SK-N-SH (cell line): ENCODE data around the gene CIAO3. TPM values are rescaled to one million over a fixed set of nuclear protein-coding genes. Genes with fewer than 3 reads are reported as not detected.

Source experiments
- CTCF ChIA-PET: fragments of 300-600, 350-600 bp; formaldehyde crosslinking; extraction: SDS; loops from one replicate; lab custom pipeline; 2021; lab: Yijun Ruan, JAX
- POLR2A ChIA-PET: fragments of 350-600 bp; sonication (Branson Sonifier 250); formaldehyde crosslinking; extraction: SDS; loops from one replicate; lab custom pipeline; 2020; ENCODE audit warnings: antibody characterized with exemption, inconsistent platforms; lab: Yijun Ruan, JAX
- DNase-seq: peaks from one replicate; pipeline ENCODE4 v3.0.0; 2012
- H2AFZ ChIP-seq: fragments of 200-600 bp; sonication (generic); 2 replicates; pipeline ENCODE4 v1.8.1; 2016; ENCODE audit warnings: antibody characterized with exemption, mild to moderate bottlenecking, low read depth
- H3F3A ChIP-seq: fragments of 200-600 bp; sonication (generic); replicated peaks from 2 replicates; pipeline ENCODE3; 2016; ENCODE audit warnings: antibody characterized with exemption, mild to moderate bottlenecking; ENCODE audit not compliant: insufficient read depth
- H3K27ac ChIP-seq, 2 experiments: fragments of 200-500 bp in 1 of 2; fragments of 200-600 bp in 1 of 2; sonication (Bioruptor generic) in 1 of 2; sonication (generic), shearing (Covaris generic) in 1 of 2; 2 replicates each; pipeline versions ENCODE4 v1.5.1 to v1.6.1; 2014 to 2016; ENCODE audit warnings: low read depth in 2 of 2, inconsistent platforms in 1 of 2, low read length in 1 of 2, mild to moderate bottlenecking in 1 of 2, mixed read lengths in 1 of 2
- H3K27me3 ChIP-seq: fragments of 200-600 bp; sonication (generic), shearing (Covaris generic); 2 replicates; pipeline ENCODE4 v1.6.1; 2016; ENCODE audit warnings: mixed run types; ENCODE audit not compliant: insufficient read depth
- H3K36me3 ChIP-seq, 2 experiments: fragments of 200-500 bp in 1 of 2; fragments of 200-600 bp in 1 of 2; sonication (Bioruptor generic) in 1 of 2; sonication (generic) in 1 of 2; replicated peaks in 1 of 2; 2 replicates each; pipeline versions ENCODE3 to v1.5.1; 2014 to 2016; ENCODE audit warnings: low read length in 1 of 2, mild to moderate bottlenecking in 1 of 2; ENCODE audit not compliant: insufficient read depth in 2 of 2, control insufficient read depth in 1 of 2
- H3K4me1 ChIP-seq, 2 experiments: fragments of 200-500 bp in 1 of 2; fragments of 200-600 bp in 1 of 2; sonication (Bioruptor generic) in 1 of 2; sonication (generic), shearing (Covaris generic) in 1 of 2; 2 replicates each; pipeline versions ENCODE4 v1.5.1 to v1.6.1; 2014 to 2016; ENCODE audit warnings: low read depth in 1 of 2, low read length in 1 of 2, mixed run types in 1 of 2; ENCODE audit not compliant: insufficient read depth in 2 of 2, control insufficient read depth in 1 of 2
- H3K4me2 ChIP-seq: fragments of 200-600 bp; sonication (generic), shearing (Covaris generic); 2 replicates; pipeline ENCODE4 v1.6.1; 2017; ENCODE audit warnings: mixed run types
- H3K4me3 ChIP-seq, 2 experiments: fragments of 200-500 bp in 1 of 2; fragments of 200-600 bp in 1 of 2; sonication (Bioruptor generic) in 1 of 2; sonication (generic), shearing (Covaris generic) in 1 of 2; 2 replicates each; pipeline versions ENCODE4 v1.5.1 to v1.8.1; 2014 to 2016; ENCODE audit warnings: low read depth in 2 of 2, inconsistent platforms in 1 of 2, low read length in 1 of 2, mild to moderate bottlenecking in 1 of 2, mixed read lengths in 1 of 2, moderate library complexity in 1 of 2
- H3K79me2 ChIP-seq: fragments of 200-600 bp; sonication (generic); 2 replicates; pipeline ENCODE4 v1.8.1; 2017; ENCODE audit warnings: mild to moderate bottlenecking; ENCODE audit not compliant: insufficient read depth
- H3K9ac ChIP-seq: fragments of 200-600 bp; sonication (generic); 2 replicates; pipeline ENCODE4 v1.6.1; 2017; ENCODE audit warnings: mixed run types
- H3K9me2 ChIP-seq: fragments of 200-600 bp; sonication (generic); 2 replicates; pipeline ENCODE4 v1.6.1; 2017; ENCODE audit warnings: mixed run types
- H3K9me3 ChIP-seq: fragments of 200-600 bp; sonication (generic); 2 replicates; pipeline ENCODE4 v1.6.1; 2017; ENCODE audit warnings: mixed run types, mild to moderate bottlenecking, moderate library complexity
- H4K20me1 ChIP-seq: fragments of 200-600 bp; sonication (generic); 2 replicates; pipeline ENCODE4 v1.6.1; 2017; ENCODE audit warnings: mild to moderate bottlenecking, mixed run types; ENCODE audit not compliant: insufficient read depth
- FOSL2 ChIP-seq: IDR thresholded peaks from 2 replicates; pipeline ENCODE4 v1.4.0; 2012; ENCODE audit warnings: low read depth, mild to moderate bottlenecking, moderate library complexity, borderline replicate concordance
- FOXJ3 ChIP-seq: sonication (generic); formaldehyde crosslinking; IDR thresholded peaks from 2 replicates; pipeline ENCODE4 v1.5.1; 2020; ENCODE audit warnings: mild to moderate bottlenecking, missing genetic modification reagents
- GABPA ChIP-seq: IDR thresholded peaks from 2 replicates; pipeline ENCODE4 v1.4.0; 2012; ENCODE audit warnings: low read depth, mild to moderate bottlenecking
- JUND ChIP-seq: IDR thresholded peaks from 2 replicates; pipeline ENCODE4 v1.4.0; 2012
- MAX ChIP-seq: IDR thresholded peaks from 2 replicates; pipeline ENCODE4 v1.4.0; 2012; ENCODE audit warnings: low read depth
- MEF2A ChIP-seq: IDR thresholded peaks from 2 replicates; pipeline ENCODE4 v1.4.0; 2012; ENCODE audit warnings: low read depth, borderline replicate concordance
- NFIC ChIP-seq: IDR thresholded peaks from 2 replicates; pipeline ENCODE4 v1.4.0; 2012; ENCODE audit warnings: borderline replicate concordance
- NRF1 ChIP-seq: IDR thresholded peaks from 2 replicates; pipeline ENCODE4 v1.6.1; 2012; ENCODE audit warnings: low read depth, mild to moderate bottlenecking, low read length
- POLR2AphosphoS5 ChIP-seq: IDR thresholded peaks from 2 replicates; pipeline ENCODE4 v1.6.1; 2012; ENCODE audit warnings: low read depth, low read length
- RCOR1 ChIP-seq: fragments of 150-350 bp; IDR thresholded peaks from 2 replicates; pipeline ENCODE4 v1.6.1; 2017; ENCODE audit warnings: antibody characterized with exemption, low read length
- RFX5 ChIP-seq: IDR thresholded peaks from 2 replicates; pipeline ENCODE4 v1.6.1; 2012; ENCODE audit warnings: mild to moderate bottlenecking, improper control_type of control experiment, low read length
- SMC3 ChIP-seq: IDR thresholded peaks from 2 replicates; pipeline ENCODE4 v1.6.1; 2012; ENCODE audit warnings: low read depth, low read length, improper control_type of control experiment
- TAF1 ChIP-seq: IDR thresholded peaks from 2 replicates; pipeline ENCODE4 v1.6.1; 2012; ENCODE audit warnings: low read depth, mild to moderate bottlenecking, low read length, moderate library complexity, borderline replicate concordance
- TEAD4 ChIP-seq: IDR thresholded peaks from 2 replicates; pipeline ENCODE4 v1.4.0; 2012; ENCODE audit warnings: mild to moderate bottlenecking, borderline replicate concordance; ENCODE audit not compliant: insufficient read depth
- USF2 ChIP-seq: fragments of 150-350 bp; IDR thresholded peaks from 2 replicates; pipeline ENCODE4 v1.6.1; 2017; ENCODE audit warnings: antibody characterized with exemption, low read length, low read depth, borderline replicate concordance
- WGBS: methylation state at CpG from one replicate; pipeline ENCODE4 v1.1.6; 2017; ENCODE audit warnings: low lambda C conversion rate; 5-methylcytosine and 5-hydroxymethylcytosine counted together
- polyA plus RNA-seq, 3 experiments: library from polyadenylated mRNA; depleted of rRNA; stranded (reverse); fragments of >200 nt; gene quantifications; 2 replicates each; pipeline ENCODE4 v1.2.3, GENCODE V29; 2012

Gene CIAO3
- polyA plus RNA-seq, 1 of the 3 experiments (the other 2 are of a cell fraction), result 14.4 TPM

- Histone ChIP-seq H3F3A (no peaks in the 10 kb centered on the region), H3K9me2 (no peaks in the 10 kb centered on the region), H2AFZ (no peak overlapping the region), H3K27me3 (peaks cover 17% of the 10 kb centered on the region; the same call in 1 of the 2 replicates), H3K4me3 (no peak overlapping the region), H4K20me1 (no peaks in the 10 kb centered on the region), H3K9ac (no peak overlapping the region), H3K79me2 (no peaks in the 10 kb centered on the region), H3K4me1 (peaks cover 0 to 8% of the 10 kb centered on the region in 2 experiments; a peak in 1 of 4 replicates), H3K4me2 (no peak overlapping the region), H3K36me3 (no peaks in the 10 kb centered on the region), H3K9me3 (no peaks in the 10 kb centered on the region), H3K27ac (no peak overlapping the region)
- CTCF ChIA-PET, result interaction anchor here (1.0 kb wide), 1 partner anchor 33 kb away, joined by 4 read pairs; no protein-coding TSS in a partner anchor
- POLR2A ChIA-PET, result no interaction called here
- no peak for DNase-seq
- 76% methylated on average over 6 of the region's 6 CpGs for WGBS
- no peak for TF ChIP-seq JUND
- TF ChIP-seq FOSL2, result no peak
- TF ChIP-seq TAF1, result no peak
- TF ChIP-seq RFX5, result no peak
- TF ChIP-seq NFIC, result no peak
- no peak for TF ChIP-seq MEF2A
- no peak for TF ChIP-seq MAX
- TF ChIP-seq GABPA, result no peak
These were observed 38.2 kb upstream of the CIAO3 start for GRCh38 chr16:778909-779527.

- no peaks in the 10 kb centered on the region for H3K9me3 ChIP-seq
- H2AFZ ChIP-seq, result no peak overlapping the region
- H3K27me3 ChIP-seq, result peaks cover 17% of the 10 kb centered on the region; the same call in 1 of the 2 replicates
- DNase-seq, result no peak
- no peak for TF ChIP-seq MEF2A
- TF ChIP-seq RCOR1, result no peak
- no peak for TF ChIP-seq JUND
- no peak for TF ChIP-seq USF2
- no peak for TF ChIP-seq RFX5
- TF ChIP-seq MAX, result no peak
- no peak for TF ChIP-seq SMC3
- TF ChIP-seq POLR2AphosphoS5, result no peak
- TF ChIP-seq NRF1, result no peak
- no peak for TF ChIP-seq FOXJ3 (CRISPR knock-in tag)
- no peak for TF ChIP-seq TEAD4
- TF ChIP-seq, all 33 proteins: peak for 0
- H4K20me1 ChIP-seq, result no peaks in the 10 kb centered on the region
- H3K36me3 ChIP-seq, result no peaks in the 10 kb centered on the region
- H3K4me1 ChIP-seq, result peaks cover 0 to 8% of the 10 kb centered on the region in 2 experiments; a peak in 1 of 4 replicates
- 83% methylated on average over 9 of the region's 11 CpGs for WGBS
- no peak overlapping the region for H3K4me2 ChIP-seq
- no peaks in the 10 kb centered on the region for H3K9me2 ChIP-seq
- POLR2A ChIA-PET, result no interaction called here
- CTCF ChIA-PET, result interaction anchor here (1.0 kb wide), 1 partner anchor 33 kb away, joined by 4 read pairs; no protein-coding TSS in a partner anchor
- no peaks in the 10 kb centered on the region for H3F3A ChIP-seq
- no peak overlapping the region for H3K4me3 ChIP-seq
- no peaks in the 10 kb centered on the region for H3K79me2 ChIP-seq
- H3K27ac ChIP-seq, result no peak overlapping the region
- no peak overlapping the region for H3K9ac ChIP-seq
These were observed 37.6 kb upstream of the CIAO3 start for GRCh38 chr16:778447-778846.
